Activated CD4-positive, alpha-beta memory T cell treated with anti-CD3 and anti-CD28 coated beads, Interleukin-2, amount 10 ng/mL, durations not matched to agents 7 days and 5 days (primary cell): ENCODE results near the gene NOX4. TPM values are rescaled to one million over a fixed set of nuclear protein-coding genes. Genes with fewer than 3 reads are reported as not detected.

Source experiments
- CTCF ChIA-PET: fragments of 350-600 bp; sonication (Branson Sonifier 250); formaldehyde crosslinking; loops from one replicate; lab custom pipeline; 2021; ENCODE audit warnings: antibody characterized with exemption, inconsistent platforms; lab: Charles Lee
- POLR2A ChIA-PET: fragments of 350-600 bp; sonication (Branson Sonifier 250); formaldehyde crosslinking; loops from one replicate; lab custom pipeline; 2021; ENCODE audit warnings: antibody characterized with exemption; lab: Charles Lee
- DNase-seq: peaks from one replicate; pipeline ENCODE4 v3.0.0-alpha.2; 2020
- H3K27ac Mint-ChIP-seq: one replicate; pipeline ENCODE4 v1.8.0; 2021; ENCODE audit warnings: mild to moderate bottlenecking, mixed read lengths
- H3K27me3 Mint-ChIP-seq: one replicate; pipeline ENCODE4 v1.8.0; 2021; ENCODE audit warnings: mixed read lengths
- H3K36me3 Mint-ChIP-seq: one replicate; pipeline ENCODE4 v1.8.0; 2021; ENCODE audit warnings: low read depth, mixed read lengths
- H3K4me1 Mint-ChIP-seq: one replicate; pipeline ENCODE4 v1.8.0; 2021; ENCODE audit warnings: mixed read lengths
- H3K4me3 Mint-ChIP-seq: one replicate; pipeline ENCODE4 v1.8.0; 2021; ENCODE audit warnings: mild to moderate bottlenecking, mixed read lengths
- H3K9me3 Mint-ChIP-seq: one replicate; pipeline ENCODE4 v1.8.0; 2021; ENCODE audit warnings: mixed read lengths
- total RNA-seq, 2 experiments: library from RNA; stranded (reverse); gene quantifications; one replicate each; pipeline ENCODE4 v1.2.3, GENCODE V29; 2021

The NOX4 gene
- total RNA-seq, 2 experiments from 2014 or later = not detected

- Mint-ChIP-seq H3K4me1 (no peaks in the 10 kb centered on the region), H3K9me3 (peaks cover 4% of the 10 kb centered on the region)
These were observed 9.2 kb upstream of the NOX4 start for GRCh38 chr11:89500336-89500735.

GRCh38 chr11:89498845-89499448, 7.8 kb upstream of the NOX4 start:
- CTCF ChIA-PET = no interaction called here
- no peak for DNase-seq
- Mint-ChIP-seq H3K27me3 (no peaks in the 10 kb centered on the region), H3K9me3 (peaks cover 1% of the 10 kb centered on the region), H3K4me3 (no peak overlapping the region), H3K36me3 (no peaks in the 10 kb centered on the region), H3K27ac (no peak overlapping the region), H3K4me1 (no peaks in the 10 kb centered on the region)
- POLR2A ChIA-PET = no interaction called here

More at GRCh38 chr11:89500336-89500735, 9.2 kb upstream of the NOX4 start:
- CTCF ChIA-PET = no interaction called here
- no peak for DNase-seq
- no peaks in the 10 kb centered on the region for H3K27me3 Mint-ChIP-seq
- H3K27ac Mint-ChIP-seq = no peak overlapping the region
- no peak overlapping the region for H3K4me3 Mint-ChIP-seq
- POLR2A ChIA-PET = no interaction called here
- H3K36me3 Mint-ChIP-seq = no peaks in the 10 kb centered on the region

- no peak for DNase-seq
- POLR2A ChIA-PET = no interaction called here
- CTCF ChIA-PET = no interaction called here
- Mint-ChIP-seq H3K27ac (no peak overlapping the region), H3K9me3 (no peaks in the 10 kb centered on the region), H3K27me3 (peaks cover 3% of the 10 kb centered on the region), H3K36me3 (no peaks in the 10 kb centered on the region), H3K4me3 (no peak overlapping the region), H3K4me1 (no peaks in the 10 kb centered on the region)
These were observed 4.8 kb upstream of the NOX4 start for GRCh38 chr11:89495951-89496350.

GRCh38 chr11:89493431-89493830, 2.3 kb upstream of the NOX4 start:
- CTCF ChIA-PET = no interaction called here
- no peaks in the 10 kb centered on the region for H3K9me3 Mint-ChIP-seq
- no peak overlapping the region for H3K27ac Mint-ChIP-seq
- peaks cover 9% of the 10 kb centered on the region for H3K27me3 Mint-ChIP-seq
- no peak overlapping the region for H3K4me3 Mint-ChIP-seq
- DNase-seq = no peak
- H3K36me3 Mint-ChIP-seq = no peaks in the 10 kb centered on the region
- POLR2A ChIA-PET = no interaction called here
- no peaks in the 10 kb centered on the region for H3K4me1 Mint-ChIP-seq

GRCh38 chr11:89490602-89490980, 584 bp downstream of the NOX4 start:
- no peaks in the 10 kb centered on the region for H3K4me1 Mint-ChIP-seq

GRCh38 chr11:89489930-89490329, 1.2 kb downstream of the NOX4 start:
- DNase-seq = no peak
- POLR2A ChIA-PET = no interaction called here
- Mint-ChIP-seq H3K4me1 (no peaks in the 10 kb centered on the region), H3K36me3 (no peaks in the 10 kb centered on the region), H3K9me3 (no peaks in the 10 kb centered on the region), H3K27me3 (peaks cover 9% of the 10 kb centered on the region), H3K27ac (no peak overlapping the region), H3K4me3 (no peak overlapping the region)
- CTCF ChIA-PET = no interaction called here

More at GRCh38 chr11:89490602-89490980, 584 bp downstream of the NOX4 start:
- Mint-ChIP-seq H3K27ac (no peak overlapping the region), H3K36me3 (no peaks in the 10 kb centered on the region), H3K4me3 (no peak overlapping the region), H3K27me3 (peaks cover 9% of the 10 kb centered on the region), H3K9me3 (no peaks in the 10 kb centered on the region)
- ChIA-PET POLR2A (no interaction called here), CTCF (no interaction called here)
- DNase-seq = no peak

GRCh38 chr11:89487016-89487415, 4.2 kb downstream of the NOX4 start:
- Mint-ChIP-seq H3K4me3 (no peak overlapping the region), H3K27ac (no peak overlapping the region), H3K27me3 (peaks cover 9% of the 10 kb centered on the region), H3K9me3 (no peaks in the 10 kb centered on the region), H3K36me3 (no peaks in the 10 kb centered on the region), H3K4me1 (no peaks in the 10 kb centered on the region)
- ChIA-PET CTCF (no interaction called here), POLR2A (no interaction called here)
- DNase-seq = no peak

GRCh38 chr11:89484896-89485295, 6.3 kb downstream of the NOX4 start:
- Mint-ChIP-seq H3K4me3 (no peak overlapping the region), H3K27me3 (peaks cover under 1% of the 10 kb centered on the region), H3K27ac (no peak overlapping the region), H3K36me3 (no peaks in the 10 kb centered on the region), H3K9me3 (no peaks in the 10 kb centered on the region), H3K4me1 (no peaks in the 10 kb centered on the region)
- DNase-seq = no peak
- POLR2A ChIA-PET = no interaction called here
- CTCF ChIA-PET = no interaction called here

GRCh38 chr11:89477175-89477574, 14.0 kb downstream of the NOX4 start:
- POLR2A ChIA-PET = no interaction called here
- Mint-ChIP-seq H3K9me3 (no peaks in the 10 kb centered on the region), H3K4me1 (no peaks in the 10 kb centered on the region), H3K36me3 (no peaks in the 10 kb centered on the region), H3K27me3 (no peaks in the 10 kb centered on the region), H3K27ac (no peak overlapping the region), H3K4me3 (no peak overlapping the region)
- no peak for DNase-seq
- CTCF ChIA-PET = no interaction called here

- ChIA-PET CTCF (no interaction called here), POLR2A (no interaction called here)
- H3K36me3 Mint-ChIP-seq = no peaks in the 10 kb centered on the region
- H3K4me3 Mint-ChIP-seq = no peak overlapping the region
- H3K9me3 Mint-ChIP-seq = peaks cover 4% of the 10 kb centered on the region
- no peak for DNase-seq
- H3K27me3 Mint-ChIP-seq = no peaks in the 10 kb centered on the region
- H3K4me1 Mint-ChIP-seq = no peaks in the 10 kb centered on the region
- H3K27ac Mint-ChIP-seq = no peak overlapping the region
These were observed 27.9 kb downstream of the NOX4 start for GRCh38 chr11:89463266-89463780.

GRCh38 chr11:89458716-89459115, 32.5 kb downstream of the NOX4 start:
- POLR2A ChIA-PET = no interaction called here
- Mint-ChIP-seq H3K27me3 (no peaks in the 10 kb centered on the region), H3K27ac (no peak overlapping the region), H3K4me3 (no peak overlapping the region), H3K9me3 (peaks cover 4% of the 10 kb centered on the region), H3K4me1 (no peaks in the 10 kb centered on the region), H3K36me3 (no peaks in the 10 kb centered on the region)
- DNase-seq = no peak
- CTCF ChIA-PET = no interaction called here

GRCh38 chr11:89457190-89457589, 34.0 kb downstream of the NOX4 start:
- Mint-ChIP-seq H3K27ac (no peak overlapping the region), H3K4me3 (no peak overlapping the region), H3K4me1 (no peaks in the 10 kb centered on the region), H3K27me3 (no peaks in the 10 kb centered on the region), H3K36me3 (no peaks in the 10 kb centered on the region), H3K9me3 (peaks cover 4% of the 10 kb centered on the region)
- ChIA-PET CTCF (no interaction called here), POLR2A (no interaction called here)
- DNase-seq = no peak

- ChIA-PET CTCF (no interaction called here), POLR2A (no interaction called here)
- no peaks in the 10 kb centered on the region for H3K36me3 Mint-ChIP-seq
- H3K27ac Mint-ChIP-seq = no peak overlapping the region
- DNase-seq = no peak
- H3K4me3 Mint-ChIP-seq = no peak overlapping the region
- H3K4me1 Mint-ChIP-seq = no peaks in the 10 kb centered on the region
- no peaks in the 10 kb centered on the region for H3K27me3 Mint-ChIP-seq
- H3K9me3 Mint-ChIP-seq = peaks cover 4% of the 10 kb centered on the region
These were observed 34.5 kb downstream of the NOX4 start for GRCh38 chr11:89456681-89457080.

GRCh38 chr11:89452780-89453179, 38.4 kb downstream of the NOX4 start:
- H3K36me3 Mint-ChIP-seq = no peaks in the 10 kb centered on the region
- CTCF ChIA-PET = no interaction called here
- POLR2A ChIA-PET = no interaction called here
- H3K9me3 Mint-ChIP-seq = no peaks in the 10 kb centered on the region
- H3K4me1 Mint-ChIP-seq = no peaks in the 10 kb centered on the region
- no peak overlapping the region for H3K27ac Mint-ChIP-seq
- no peak overlapping the region for H3K4me3 Mint-ChIP-seq
- DNase-seq = no peak
- H3K27me3 Mint-ChIP-seq = no peaks in the 10 kb centered on the region
